Gastroesophageal sphincter (tissue), 3 donors: ENCODE measurements around the gene LAMA2.

ENCODE experiments used
- POLR2A ChIP-seq, 2 donors: fragments of 450-650 bp; IDR thresholded peaks; one replicate each; pipeline ENCODE4 v1.6.1; 2017; ENCODE audit warnings: antibody characterized with exemption in 2 of 2, mild to moderate bottlenecking in 2 of 2, moderate library complexity in 1 of 2
- TF ChIP-seq, protein P1 (sequence below), 4 experiments: fragments of 200-600 bp in 2 of 4; fragments of 450-650 bp in 2 of 4; sonication (generic) in 1 of 4; IDR thresholded peaks; one replicate each; pipeline ENCODE4 v1.5.1; 2017 to 2019; ENCODE audit warnings: antibody characterized with exemption in 4 of 4, mild to moderate bottlenecking in 2 of 4, moderate library complexity in 2 of 4

DNA sequence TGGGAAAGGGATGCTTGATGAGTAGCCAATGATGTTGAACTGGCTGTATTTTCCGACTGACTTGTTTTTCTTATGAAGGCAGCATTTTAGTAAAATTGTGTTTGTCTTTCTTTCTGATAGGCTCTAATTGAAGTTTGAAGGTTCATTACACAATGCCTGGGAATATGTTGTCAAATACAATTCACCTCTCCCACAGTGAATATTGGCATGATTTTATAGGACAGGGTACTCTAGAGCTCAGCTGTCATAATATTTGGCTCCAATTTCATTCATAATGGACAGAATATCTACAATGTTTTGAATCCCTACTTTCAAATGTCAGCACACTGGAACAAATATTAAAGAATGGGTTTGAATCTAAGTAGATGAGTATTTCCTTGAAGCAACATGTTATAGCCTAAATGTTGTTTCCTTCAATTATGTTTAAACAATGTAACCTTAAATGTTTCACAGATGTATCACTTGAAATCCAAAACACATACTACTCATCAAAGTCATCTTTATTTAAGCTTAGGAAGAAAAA, 81.4 kb downstream of the LAMA2 start:
- TF ChIP-seq, protein P1, sequence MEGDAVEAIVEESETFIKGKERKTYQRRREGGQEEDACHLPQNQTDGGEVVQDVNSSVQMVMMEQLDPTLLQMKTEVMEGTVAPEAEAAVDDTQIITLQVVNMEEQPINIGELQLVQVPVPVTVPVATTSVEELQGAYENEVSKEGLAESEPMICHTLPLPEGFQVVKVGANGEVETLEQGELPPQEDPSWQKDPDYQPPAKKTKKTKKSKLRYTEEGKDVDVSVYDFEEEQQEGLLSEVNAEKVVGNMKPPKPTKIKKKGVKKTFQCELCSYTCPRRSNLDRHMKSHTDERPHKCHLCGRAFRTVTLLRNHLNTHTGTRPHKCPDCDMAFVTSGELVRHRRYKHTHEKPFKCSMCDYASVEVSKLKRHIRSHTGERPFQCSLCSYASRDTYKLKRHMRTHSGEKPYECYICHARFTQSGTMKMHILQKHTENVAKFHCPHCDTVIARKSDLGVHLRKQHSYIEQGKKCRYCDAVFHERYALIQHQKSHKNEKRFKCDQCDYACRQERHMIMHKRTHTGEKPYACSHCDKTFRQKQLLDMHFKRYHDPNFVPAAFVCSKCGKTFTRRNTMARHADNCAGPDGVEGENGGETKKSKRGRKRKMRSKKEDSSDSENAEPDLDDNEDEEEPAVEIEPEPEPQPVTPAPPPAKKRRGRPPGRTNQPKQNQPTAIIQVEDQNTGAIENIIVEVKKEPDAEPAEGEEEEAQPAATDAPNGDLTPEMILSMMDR (IDR thresholded peaks at IDR 0.05), result no peak
- no peak for TF ChIP-seq POLR2A (IDR thresholded peaks at IDR 0.05)
